NB4 (cell line): ENCODE measurements around the gene JAG2.

Experiments used
- CTCF ChIP-seq: IDR thresholded peaks from one replicate; pipeline ENCODE4 v1.5.1; 2012; ENCODE audit warnings: low read depth, low read length
- MAX ChIP-seq: IDR thresholded peaks from 2 replicates; pipeline ENCODE4 v1.6.1; 2011; ENCODE audit warnings: low read depth, low read length
- POLR2A ChIP-seq: IDR thresholded peaks from 2 replicates; pipeline ENCODE4 v1.6.1; 2011; ENCODE audit warnings: mild to moderate bottlenecking; ENCODE audit not compliant: insufficient read length; ENCODE audit errors: extremely low read depth

GRCh38 chr14:105123064-105123665, 45.4 kb downstream of the JAG2 start:
- TF ChIP-seq CTCF (no peak), POLR2A (no peak), MAX (no peak)
